ENCODE results near the gene GRIN2A. TPM values are rescaled to one million over a fixed set of nuclear protein-coding genes. Genes with fewer than 3 reads are reported as not detected.

GRIN2A gene
- total and polyA plus RNA-seq, 2 experiments from 2014 or later, result 0.05 to 1.6 TPM

GRCh38 chr16:10048850-10049249 is 133.4 kb downstream of the GRIN2A start:
- Histone ChIP-seq H3K27me3 (no peaks in the 10 kb centered on the region), H3K4me1 (ENCODE audit: insufficient read depth) (no peaks in the 10 kb centered on the region), H4K20me1 (ENCODE audit: insufficient read depth, poor library complexity, severe bottlenecking) (no peaks in the 10 kb centered on the region), H3K4me3 (no peak overlapping the region), H3K36me3 (replicated peaks; ENCODE audit: insufficient read depth, low read depth) (no peaks in the 10 kb centered on the region), H3K9me3 (ENCODE audit: low read depth) (no peaks in the 10 kb centered on the region), H3K79me2 (no peaks in the 10 kb centered on the region), H3K27ac (no peak overlapping the region), H3K4me2 (no peak overlapping the region), H2AFZ (no peak overlapping the region), H3K9me2 (replicated peaks; ENCODE audit: insufficient read depth) (no peaks in the 10 kb centered on the region)
- no peak for DNase-seq (ENCODE audit: low spot score)
- TF ChIP-seq CTCF (IDR thresholded peaks at IDR 0.05; ENCODE audit: poor library complexity) (no peak), EZH2 (IDR thresholded peaks at IDR 0.05; ENCODE audit: borderline replicate concordance) (no peak), EZH2phosphoT487 (IDR thresholded peaks at IDR 0.05; ENCODE audit: low read depth, severe bottlenecking, unreplicated experiment) (no peak)
- WGBS (ENCODE audit: low lambda C conversion rate, missing lambda C conversion rate), result 92% methylated on average over 4 of the region's 4 CpGs

GRCh38 chr16:10045947-10046346 is 136.3 kb downstream of the GRIN2A start:
- H3K4me3 ChIP-seq, result no peak overlapping the region
- no peaks in the 10 kb centered on the region for H3K79me2 ChIP-seq
- TF ChIP-seq EZH2 (IDR thresholded peaks at IDR 0.05; ENCODE audit: borderline replicate concordance) (no peak), EZH2phosphoT487 (IDR thresholded peaks at IDR 0.05; ENCODE audit: low read depth, severe bottlenecking, unreplicated experiment) (no peak), CTCF (IDR thresholded peaks at IDR 0.05; ENCODE audit: poor library complexity) (no peak)
- 92% methylated on average over 4 of the region's 4 CpGs for WGBS (ENCODE audit: low lambda C conversion rate, missing lambda C conversion rate)
- DNase-seq (ENCODE audit: low spot score), result no peak
- H3K36me3 ChIP-seq (replicated peaks; ENCODE audit: insufficient read depth, low read depth), result no peaks in the 10 kb centered on the region
- H4K20me1 ChIP-seq (ENCODE audit: insufficient read depth, poor library complexity, severe bottlenecking), result no peaks in the 10 kb centered on the region
- no peaks in the 10 kb centered on the region for H3K9me2 ChIP-seq (replicated peaks; ENCODE audit: insufficient read depth)
- H3K27ac ChIP-seq, result no peak overlapping the region
- H3K4me1 ChIP-seq (ENCODE audit: insufficient read depth), result no peaks in the 10 kb centered on the region
- no peak overlapping the region for H2AFZ ChIP-seq
- H3K9me3 ChIP-seq (ENCODE audit: low read depth), result no peaks in the 10 kb centered on the region
- no peak overlapping the region for H3K4me2 ChIP-seq
- no peaks in the 10 kb centered on the region for H3K27me3 ChIP-seq

GRCh38 chr16:10045291-10045775 is 136.9 kb downstream of the GRIN2A start:
- no peaks in the 10 kb centered on the region for H3K9me3 ChIP-seq (ENCODE audit: low read depth)
- H3K4me2 ChIP-seq, result no peak overlapping the region
- H3K36me3 ChIP-seq (replicated peaks; ENCODE audit: insufficient read depth, low read depth), result no peaks in the 10 kb centered on the region
- no peaks in the 10 kb centered on the region for H3K9me2 ChIP-seq (replicated peaks; ENCODE audit: insufficient read depth)
- WGBS (ENCODE audit: low lambda C conversion rate, missing lambda C conversion rate), result 58% methylated on average over 5 of the region's 5 CpGs
- H4K20me1 ChIP-seq (ENCODE audit: insufficient read depth, poor library complexity, severe bottlenecking), result no peaks in the 10 kb centered on the region
- TF ChIP-seq CTCF (IDR thresholded peaks at IDR 0.05; ENCODE audit: poor library complexity) (no peak), EZH2phosphoT487 (IDR thresholded peaks at IDR 0.05; ENCODE audit: low read depth, severe bottlenecking, unreplicated experiment) (no peak)
- no peaks in the 10 kb centered on the region for H3K4me1 ChIP-seq (ENCODE audit: insufficient read depth)
- H3K27ac ChIP-seq, result no peak overlapping the region
- no peaks in the 10 kb centered on the region for H3K27me3 ChIP-seq
- H3K4me3 ChIP-seq, result no peak overlapping the region
- DNase-seq (ENCODE audit: low spot score), result no peak
- no peaks in the 10 kb centered on the region for H3K79me2 ChIP-seq
- no peak overlapping the region for H2AFZ ChIP-seq

Measured in hepatocyte (in vitro differentiated cells).